ENCODE measurements around the gene CEP112. TPM values are rescaled to one million over a fixed set of nuclear protein-coding genes. Genes with fewer than 3 reads are reported as not detected.

CEP112 gene
- total and polyA plus RNA-seq, 2 of the 8 experiments (the other 6 are each of a cell fraction or from before 2014, with no cell fraction given) = 0.62 to 3.1 TPM

DNA sequence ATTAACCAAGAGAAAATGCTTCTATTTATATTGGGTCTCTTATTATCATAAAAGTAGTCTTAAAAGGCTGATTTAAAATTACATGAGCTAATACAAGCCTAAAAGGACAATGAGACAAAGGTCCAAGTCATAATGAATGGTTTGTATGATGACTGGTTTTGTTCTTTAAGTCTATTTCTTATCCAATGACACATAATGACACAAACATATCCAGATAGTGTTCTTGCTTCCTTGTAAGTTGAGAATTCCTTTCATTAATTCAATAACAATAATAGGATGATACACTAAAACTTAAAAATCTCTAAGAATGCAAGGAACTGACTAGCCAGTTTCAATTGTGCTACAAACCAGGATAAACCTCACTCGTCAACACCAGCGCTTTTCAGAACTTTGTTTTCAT, 244.1 kb downstream of the CEP112 start:
- H4K91ac ChIP-seq (replicated peaks; ENCODE audit: insufficient read length, low read length) = no peak overlapping the region
- H3K23ac ChIP-seq (ENCODE audit: insufficient read length) = no peak overlapping the region
- no peaks in the 10 kb centered on the region for H3K27me3 ChIP-seq (replicated peaks in 1 of 4; ENCODE audit: control insufficient read depth in 3 of 4, extremely low read depth in 1 of 4, insufficient read depth in 3 of 4, low read length in 3 of 4)
- no peaks in the 10 kb centered on the region for H3K4me1 ChIP-seq (replicated peaks in 1 of 4; ENCODE audit: control insufficient read depth in 3 of 4, insufficient read depth in 4 of 4, low read length in 3 of 4)
- WGBS, 2 experiments (ENCODE audit: extremely low coverage in 1 of 2, insufficient coverage in 1 of 2, insufficient read length in 1 of 2, insufficient replicate concordance in 2 of 2, low coverage in 1 of 2, low lambda C conversion rate in 2 of 2, missing lambda C conversion rate in 1 of 2) = 95% methylated on average over 2 of the region's 2 CpGs; no CpG with 5 or more reads in 1 of the 2 experiments
- H2AFZ ChIP-seq (ENCODE audit: low read length) = no peak overlapping the region
- no peak overlapping the region for H2BK20ac ChIP-seq (ENCODE audit: low read length)
- no peaks in the 10 kb centered on the region for H3K36me3 ChIP-seq (ENCODE audit: control insufficient read depth in 2 of 4, insufficient read depth in 4 of 4, low read length in 3 of 4)
- H3K4me2 ChIP-seq (ENCODE audit: insufficient read depth in 1 of 2, low read depth in 2 of 2, low read length in 2 of 2) = no peak overlapping the region
- no peak overlapping the region for H2BK12ac ChIP-seq (ENCODE audit: low read depth, low read length)
- no peaks in the 10 kb centered on the region for H4K20me1 ChIP-seq (replicated peaks in 1 of 2; ENCODE audit: control insufficient read depth in 1 of 2, insufficient read depth in 2 of 2, low read length in 2 of 2)
- no peak overlapping the region for H3K4me3 ChIP-seq (ENCODE audit: extremely low read depth in 1 of 4, insufficient read depth in 2 of 4, low read depth in 3 of 4, low read length in 4 of 4)
- no peak for FAIRE-seq
- no peak overlapping the region for H2BK15ac ChIP-seq (ENCODE audit: low read length)
- H3K14ac ChIP-seq (ENCODE audit: insufficient read length) = no peak overlapping the region
- H3K79me1 ChIP-seq (ENCODE audit: low read depth, low read length) = no peaks in the 10 kb centered on the region
- CTCF ChIA-PET (ENCODE audit: partially characterized antibody) = no interaction called here
- H3K9me3 ChIP-seq (ENCODE audit: insufficient read depth in 2 of 2, low read depth in 1 of 2, low read length in 1 of 2) = peaks cover 0 to 5% of the 10 kb centered on the region in 2 experiments; a peak in 1 of 4 replicates
- H4K5ac ChIP-seq (ENCODE audit: insufficient read length, low read depth, low read length) = no peak overlapping the region
- no peak overlapping the region for H4K8ac ChIP-seq (ENCODE audit: extremely low read depth, insufficient read depth, low read length)
- no peaks in the 10 kb centered on the region for H3K79me2 ChIP-seq (ENCODE audit: control insufficient read depth in 1 of 2, insufficient read depth in 2 of 2, low read length in 2 of 2)
- POLR2A ChIA-PET (ENCODE audit: partially characterized antibody) = no interaction called here
- H3K4ac ChIP-seq (replicated peaks; ENCODE audit: insufficient read length, low read depth, low read length) = no peak overlapping the region
- no peak overlapping the region for H2BK120ac ChIP-seq (replicated peaks; ENCODE audit: low read depth, low read length)
- H3K27ac ChIP-seq (ENCODE audit: low read depth, low read length) = no peak overlapping the region
- no peak overlapping the region for H3K56ac ChIP-seq (replicated peaks; ENCODE audit: insufficient read length, low read depth, low read length)
- DNase-seq (ENCODE audit: low read depth in 1 of 2, low spot score in 2 of 2) = no peak
- H3K18ac ChIP-seq (ENCODE audit: extremely low read depth, low read length) = no peak overlapping the region
- no peak overlapping the region for H3K9ac ChIP-seq (replicated peaks in 1 of 4; ENCODE audit: extremely low read depth in 1 of 4, low read depth in 3 of 4, low read length in 3 of 4)
- no peak overlapping the region for H2BK5ac ChIP-seq (ENCODE audit: low read depth, low read length)
- H3K23me2 ChIP-seq (ENCODE audit: low read depth, low read length) = no peaks in the 10 kb centered on the region
- no peak overlapping the region for H2AK5ac ChIP-seq (ENCODE audit: low read depth, low read length)
- no peak for TF ChIP-seq KDM4A (IDR thresholded peaks at IDR 0.05; ENCODE audit: low read depth, low read length, severe bottlenecking)
- TF ChIP-seq SP1 (IDR thresholded peaks at IDR 0.05; ENCODE audit: low read depth, low read length) = no peak
- TF ChIP-seq, protein P1, sequence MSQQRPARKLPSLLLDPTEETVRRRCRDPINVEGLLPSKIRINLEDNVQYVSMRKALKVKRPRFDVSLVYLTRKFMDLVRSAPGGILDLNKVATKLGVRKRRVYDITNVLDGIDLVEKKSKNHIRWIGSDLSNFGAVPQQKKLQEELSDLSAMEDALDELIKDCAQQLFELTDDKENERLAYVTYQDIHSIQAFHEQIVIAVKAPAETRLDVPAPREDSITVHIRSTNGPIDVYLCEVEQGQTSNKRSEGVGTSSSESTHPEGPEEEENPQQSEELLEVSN (IDR thresholded peaks at IDR 0.05) = no peak

Measured in H1 (cell line).